Suppressor macrophage treated with lipopolysaccharide for 4 hours (primary cell): Measurements from ENCODE around the gene MEGF11.

Source experiments
- DNase-seq: peaks from one replicate; pipeline ENCODE4 v3.0.0-alpha.2; 2020

Gene MEGF11

GRCh38 chr15:66138096-66138783 lies 115.3 kb downstream of the MEGF11 start:
- DNase-seq: no peak

GRCh38 chr15:66136948-66137347 lies 116.6 kb downstream of the MEGF11 start:
- DNase-seq: no peak

GRCh38 chr15:66135664-66136063 lies 117.9 kb downstream of the MEGF11 start:
- DNase-seq: no peak

- DNase-seq: no peak
Observed at GRCh38 chr15:66134284-66134683, 119.3 kb downstream of the MEGF11 start.

- no peak for DNase-seq
Observed at GRCh38 chr15:66133247-66133885, 120.2 kb downstream of the MEGF11 start.

GRCh38 chr15:66132251-66132816 lies 121.2 kb downstream of the MEGF11 start:
- DNase-seq: no peak

GRCh38 chr15:66131831-66132230 lies 121.7 kb downstream of the MEGF11 start:
- DNase-seq: no peak

- no peak for DNase-seq
Observed at GRCh38 chr15:66131200-66131599, 122.3 kb downstream of the MEGF11 start.

- no peak for DNase-seq
Observed at GRCh38 chr15:66130496-66131034, 123.0 kb downstream of the MEGF11 start.

- DNase-seq: no peak
Observed at GRCh38 chr15:66129586-66129985, 124.0 kb downstream of the MEGF11 start.

- DNase-seq: no peak
Observed at GRCh38 chr15:66128116-66128680, 125.4 kb downstream of the MEGF11 start.

GRCh38 chr15:66126456-66126855 lies 127.1 kb downstream of the MEGF11 start:
- no peak for DNase-seq

- DNase-seq: no peak
Observed at GRCh38 chr15:66126031-66126441, 127.5 kb downstream of the MEGF11 start.

- no peak for DNase-seq
Observed at GRCh38 chr15:66124651-66125050, 128.9 kb downstream of the MEGF11 start.

GRCh38 chr15:66123799-66124198 lies 129.8 kb downstream of the MEGF11 start:
- DNase-seq: no peak

GRCh38 chr15:66120422-66120821 lies 133.1 kb downstream of the MEGF11 start:
- no peak for DNase-seq

- no peak for DNase-seq
Observed at GRCh38 chr15:66117841-66118240, 135.7 kb downstream of the MEGF11 start.

GRCh38 chr15:66115568-66116206 lies 137.9 kb downstream of the MEGF11 start:
- DNase-seq: no peak

- DNase-seq: no peak
Observed at GRCh38 chr15:66114863-66115425, 138.6 kb downstream of the MEGF11 start.

- DNase-seq: no peak
Observed at GRCh38 chr15:66112388-66112787, 141.2 kb downstream of the MEGF11 start.

GRCh38 chr15:66111363-66111762 lies 142.2 kb downstream of the MEGF11 start:
- no peak for DNase-seq

GRCh38 chr15:66110864-66111263 lies 142.7 kb downstream of the MEGF11 start:
- DNase-seq: peak; percentile 3

- no peak for DNase-seq
Observed at GRCh38 chr15:66109826-66110225, 143.7 kb downstream of the MEGF11 start.
